ENCODE data around the gene PAQR6.

DNA sequence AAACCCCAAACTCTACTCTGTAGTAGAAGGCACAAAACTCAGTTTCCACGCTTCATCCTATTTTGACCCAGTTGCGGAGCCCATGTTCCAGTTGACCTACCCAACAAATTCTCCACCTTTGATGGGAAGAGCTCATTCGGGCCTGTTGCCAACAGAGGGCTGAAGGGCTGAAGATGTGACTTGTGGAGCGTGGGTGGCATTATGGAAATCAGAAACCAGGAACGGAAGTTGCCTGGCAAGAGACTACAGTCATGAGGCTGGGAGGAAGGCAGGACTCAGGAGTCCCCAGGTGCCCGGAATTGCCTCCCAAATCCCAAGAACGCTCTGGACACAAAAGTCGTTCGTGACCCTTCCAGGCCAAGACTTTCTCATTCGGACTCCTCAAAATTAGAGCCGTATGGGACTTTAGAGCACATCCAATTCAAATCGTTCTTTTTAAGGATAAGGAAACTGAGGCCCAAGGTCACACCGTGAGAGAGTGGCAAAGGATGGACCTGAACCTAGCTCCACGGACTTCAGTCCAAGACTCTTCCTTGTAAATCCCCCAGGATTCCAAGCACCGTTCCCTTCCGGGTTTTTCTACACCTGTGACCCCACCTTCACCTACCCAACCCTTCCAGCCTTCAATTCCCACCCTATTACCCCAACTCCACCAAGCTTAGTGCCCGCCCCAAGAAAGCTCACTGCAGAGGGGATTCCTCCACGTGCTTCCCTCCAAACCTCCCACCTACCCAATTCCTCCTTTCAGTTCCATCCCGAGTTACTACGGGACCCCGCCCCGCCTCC lies 34.0 kb upstream of the PAQR6 start:
- TF ChIP-seq, protein P1, sequence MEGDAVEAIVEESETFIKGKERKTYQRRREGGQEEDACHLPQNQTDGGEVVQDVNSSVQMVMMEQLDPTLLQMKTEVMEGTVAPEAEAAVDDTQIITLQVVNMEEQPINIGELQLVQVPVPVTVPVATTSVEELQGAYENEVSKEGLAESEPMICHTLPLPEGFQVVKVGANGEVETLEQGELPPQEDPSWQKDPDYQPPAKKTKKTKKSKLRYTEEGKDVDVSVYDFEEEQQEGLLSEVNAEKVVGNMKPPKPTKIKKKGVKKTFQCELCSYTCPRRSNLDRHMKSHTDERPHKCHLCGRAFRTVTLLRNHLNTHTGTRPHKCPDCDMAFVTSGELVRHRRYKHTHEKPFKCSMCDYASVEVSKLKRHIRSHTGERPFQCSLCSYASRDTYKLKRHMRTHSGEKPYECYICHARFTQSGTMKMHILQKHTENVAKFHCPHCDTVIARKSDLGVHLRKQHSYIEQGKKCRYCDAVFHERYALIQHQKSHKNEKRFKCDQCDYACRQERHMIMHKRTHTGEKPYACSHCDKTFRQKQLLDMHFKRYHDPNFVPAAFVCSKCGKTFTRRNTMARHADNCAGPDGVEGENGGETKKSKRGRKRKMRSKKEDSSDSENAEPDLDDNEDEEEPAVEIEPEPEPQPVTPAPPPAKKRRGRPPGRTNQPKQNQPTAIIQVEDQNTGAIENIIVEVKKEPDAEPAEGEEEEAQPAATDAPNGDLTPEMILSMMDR (conservative IDR thresholded peaks at IDR 0.05; ENCODE audit: low read depth, low read length) = no peak
- TF ChIP-seq EZH2 (IDR thresholded peaks at IDR 0.05; ENCODE audit: borderline replicate concordance, low read depth, low read length, poor library complexity, severe bottlenecking) = no peak

All from A673 (cell line).